IPS-20b (cell line): Measurements from ENCODE around the gene CFAP43.

Experiments used
- H3K27ac ChIP-seq: one replicate; pipeline ENCODE4 v1.5.1; 2013; ENCODE audit warnings: low read length
- H3K27me3 ChIP-seq: 2 replicates; pipeline ENCODE4 v1.6.1; 2013; ENCODE audit warnings: mild to moderate bottlenecking, low read length, inconsistent platforms; ENCODE audit not compliant: insufficient read depth
- H3K36me3 ChIP-seq: 2 replicates; pipeline ENCODE4 v1.6.1; 2013; ENCODE audit warnings: low read depth, mild to moderate bottlenecking, inconsistent platforms, low read length, moderate library complexity; ENCODE audit not compliant: insufficient read depth
- H3K4me1 ChIP-seq: 2 replicates; pipeline ENCODE4 v1.6.1; 2013; ENCODE audit warnings: mild to moderate bottlenecking, control low read depth, inconsistent platforms, low read length, moderate library complexity; ENCODE audit not compliant: insufficient read depth
- H3K4me3 ChIP-seq: 2 replicates; pipeline ENCODE4 v1.5.1; 2013; ENCODE audit warnings: mild to moderate bottlenecking, low read length, inconsistent platforms
- H3K9ac ChIP-seq: 2 replicates; pipeline ENCODE4 v1.6.1; 2013; ENCODE audit warnings: low read depth, mild to moderate bottlenecking, inconsistent platforms, low read length, moderate library complexity
- H3K9me3 ChIP-seq: 2 replicates; pipeline ENCODE4 v1.6.1; 2013; ENCODE audit warnings: mild to moderate bottlenecking, low read depth, low read length, inconsistent platforms; ENCODE audit not compliant: insufficient read depth

Gene CFAP43

GRCh38 chr10:104231784-104232612 lies at the start of gene CFAP43:
CFAP43 (minus strand) TSS chr10:104232364; CDS start chr10:104232246, 118 bp downstream.
- no peaks in the 10 kb centered on the region for H3K36me3 ChIP-seq
- peaks cover 22% of the 10 kb centered on the region for H3K9me3 ChIP-seq
- H3K27ac ChIP-seq: no peak within 1 kb of the TSS
- peaks cover 12% of the 10 kb centered on the region; the same call in 1 of the 2 replicates for H3K27me3 ChIP-seq
- H3K9ac ChIP-seq: peak within 1 kb of the TSS; percentile 81; the same call in 1 of the 2 replicates
- peak within 1 kb of the TSS; percentile 91 for H3K4me3 ChIP-seq
- no peaks in the 10 kb centered on the region for H3K4me1 ChIP-seq

GRCh38 chr10:104281694-104282093 lies 49.5 kb upstream of the CFAP43 start:
- no peak overlapping the region for H3K27ac ChIP-seq
- H3K4me1 ChIP-seq: no peaks in the 10 kb centered on the region
- no peaks in the 10 kb centered on the region for H3K36me3 ChIP-seq
- H3K9ac ChIP-seq: no peak overlapping the region
- H3K27me3 ChIP-seq: no peaks in the 10 kb centered on the region
- no peaks in the 10 kb centered on the region for H3K9me3 ChIP-seq
- H3K4me3 ChIP-seq: no peak overlapping the region

DNA sequence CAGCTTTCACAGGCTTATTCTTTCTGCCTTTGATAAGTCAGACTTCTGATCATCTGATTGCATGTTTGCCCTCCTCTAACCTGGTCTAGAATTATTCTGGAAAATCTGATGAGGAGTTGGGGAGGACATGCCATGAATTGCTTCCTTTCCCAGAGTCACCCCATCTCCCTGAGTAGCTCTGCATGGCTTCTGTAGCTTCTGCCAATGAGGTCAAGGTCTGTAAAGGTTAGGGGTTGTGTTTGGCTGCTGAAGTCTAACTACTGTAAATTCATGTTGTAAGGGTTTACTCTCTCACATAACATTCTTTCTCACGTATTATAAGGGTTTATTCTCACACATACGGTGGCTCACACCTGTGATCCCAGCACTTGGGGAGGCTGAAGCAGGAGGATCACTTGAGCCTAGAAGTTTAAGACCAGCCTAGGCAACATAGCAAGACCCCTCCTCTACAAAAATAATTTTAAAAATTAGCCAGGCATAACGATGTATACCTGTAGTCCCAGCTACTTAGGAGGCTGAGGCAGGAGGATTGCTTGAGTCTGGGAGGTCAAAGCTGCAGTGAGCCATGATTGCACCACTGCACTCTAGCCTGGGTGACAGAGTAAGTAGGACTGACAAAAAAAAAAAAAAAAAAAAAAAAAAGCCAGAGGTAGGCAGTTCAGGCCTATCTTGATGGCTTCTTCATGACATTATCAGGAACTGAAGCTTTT lies 47.5 kb upstream of the CFAP43 start:
- Histone ChIP-seq H3K27me3 (peaks cover 11% of the 10 kb centered on the region), H3K9ac (no peak overlapping the region), H3K27ac (no peak overlapping the region), H3K4me1 (no peaks in the 10 kb centered on the region), H3K4me3 (no peak overlapping the region), H3K36me3 (no peaks in the 10 kb centered on the region), H3K9me3 (no peaks in the 10 kb centered on the region)

DNA sequence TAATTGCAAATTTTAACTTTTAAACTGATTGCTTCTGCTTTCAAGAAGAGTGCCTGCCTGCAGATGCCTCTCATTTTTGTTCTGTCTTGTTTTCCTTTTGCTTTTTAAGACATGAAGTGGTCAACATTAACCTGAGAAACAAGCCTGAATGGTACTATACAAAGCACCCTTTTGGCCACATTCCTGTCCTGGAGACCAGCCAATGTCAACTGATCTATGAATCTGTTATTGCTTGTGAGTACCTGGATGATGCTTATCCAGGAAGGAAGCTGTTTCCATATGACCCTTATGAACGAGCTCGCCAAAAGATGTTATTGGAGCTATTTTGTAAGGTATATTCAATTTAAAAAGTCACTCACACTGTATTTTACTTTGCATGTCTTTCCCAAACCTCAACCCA lies 45.6 kb upstream of the CFAP43 start:
- Histone ChIP-seq H3K27ac (no peak overlapping the region), H3K4me3 (no peak overlapping the region), H3K4me1 (no peaks in the 10 kb centered on the region), H3K36me3 (no peaks in the 10 kb centered on the region), H3K27me3 (peaks cover 19% of the 10 kb centered on the region), H3K9ac (no peak overlapping the region), H3K9me3 (no peaks in the 10 kb centered on the region)

DNA sequence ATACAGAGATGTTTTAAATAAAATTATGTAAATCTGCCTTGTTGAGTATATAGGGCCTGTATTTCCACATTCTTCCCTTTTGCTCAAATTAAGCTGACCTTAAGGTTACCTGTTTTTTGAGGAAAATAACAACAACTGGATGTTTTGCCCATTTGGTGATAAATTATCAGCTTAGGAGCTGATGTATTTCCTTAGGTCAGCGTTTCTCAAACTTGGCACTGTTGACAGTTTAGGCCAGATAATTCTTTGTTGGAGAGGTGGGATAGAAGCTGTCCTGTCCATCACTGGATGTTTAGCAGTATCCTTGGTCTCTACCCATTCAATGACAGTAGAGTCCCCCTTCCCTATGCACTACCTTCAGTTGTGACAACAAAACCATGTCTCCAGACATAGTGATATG lies 44.0 kb upstream of the CFAP43 start:
- Histone ChIP-seq H3K9me3 (no peaks in the 10 kb centered on the region), H3K4me3 (no peak overlapping the region), H3K4me1 (no peaks in the 10 kb centered on the region), H3K27ac (no peak overlapping the region), H3K9ac (no peak overlapping the region), H3K27me3 (peaks cover 19% of the 10 kb centered on the region), H3K36me3 (no peaks in the 10 kb centered on the region)

DNA sequence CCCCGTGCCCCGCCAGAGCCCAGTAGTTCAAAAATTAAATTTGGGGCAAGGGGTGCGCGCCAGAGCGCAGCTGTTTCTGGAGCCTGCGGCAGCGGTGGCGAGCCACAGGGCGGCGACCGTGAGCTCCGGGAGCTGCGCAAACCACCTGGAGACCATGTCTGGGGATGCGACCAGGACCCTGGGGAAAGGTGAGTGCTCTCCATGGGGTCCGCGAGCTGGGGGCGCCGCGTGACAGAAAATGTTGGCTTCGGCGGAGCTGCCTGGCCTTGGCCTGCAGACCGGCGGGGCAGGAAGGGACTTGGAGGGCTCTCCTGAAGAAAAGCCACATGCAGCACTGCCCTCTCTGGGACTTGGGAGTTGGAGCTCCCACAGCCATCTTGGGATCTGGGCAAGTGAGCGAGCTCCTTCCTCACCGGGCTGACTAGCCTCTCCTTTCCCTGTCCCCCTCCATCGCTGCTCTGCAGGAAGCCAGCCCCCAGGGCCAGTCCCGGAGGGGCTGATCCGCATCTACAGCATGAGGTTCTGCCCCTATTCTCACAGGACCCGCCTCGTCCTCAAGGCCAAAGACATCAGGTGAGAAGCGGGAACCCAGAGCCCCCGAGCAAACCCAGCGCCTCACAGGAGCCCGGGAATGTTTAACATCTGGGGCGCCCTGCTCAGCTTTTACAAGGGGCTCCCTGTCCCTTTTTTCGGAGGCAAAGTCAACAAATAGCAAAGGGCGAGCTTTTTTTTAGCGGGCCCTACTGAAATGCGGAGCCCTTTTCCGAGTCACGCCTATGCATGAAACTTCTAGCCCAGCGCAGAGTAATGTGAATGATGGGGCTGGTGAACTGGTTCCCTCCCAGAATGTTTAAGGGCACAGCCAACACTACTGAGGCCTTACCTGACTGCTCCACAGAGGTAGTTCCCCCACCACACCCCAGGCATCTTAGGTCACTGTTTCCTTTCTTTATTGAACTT lies 42.9 kb upstream of the CFAP43 start:
- H3K27ac ChIP-seq: no peak overlapping the region
- H3K4me1 ChIP-seq: no peaks in the 10 kb centered on the region
- H3K27me3 ChIP-seq: peaks cover 19% of the 10 kb centered on the region
- peak overlapping the region; percentile 23; the same call in 1 of the 2 replicates for H3K9ac ChIP-seq
- no peaks in the 10 kb centered on the region for H3K9me3 ChIP-seq
- H3K36me3 ChIP-seq: no peaks in the 10 kb centered on the region
- H3K4me3 ChIP-seq: peak overlapping the region; percentile 60; the same call in 1 of the 2 replicates

DNA sequence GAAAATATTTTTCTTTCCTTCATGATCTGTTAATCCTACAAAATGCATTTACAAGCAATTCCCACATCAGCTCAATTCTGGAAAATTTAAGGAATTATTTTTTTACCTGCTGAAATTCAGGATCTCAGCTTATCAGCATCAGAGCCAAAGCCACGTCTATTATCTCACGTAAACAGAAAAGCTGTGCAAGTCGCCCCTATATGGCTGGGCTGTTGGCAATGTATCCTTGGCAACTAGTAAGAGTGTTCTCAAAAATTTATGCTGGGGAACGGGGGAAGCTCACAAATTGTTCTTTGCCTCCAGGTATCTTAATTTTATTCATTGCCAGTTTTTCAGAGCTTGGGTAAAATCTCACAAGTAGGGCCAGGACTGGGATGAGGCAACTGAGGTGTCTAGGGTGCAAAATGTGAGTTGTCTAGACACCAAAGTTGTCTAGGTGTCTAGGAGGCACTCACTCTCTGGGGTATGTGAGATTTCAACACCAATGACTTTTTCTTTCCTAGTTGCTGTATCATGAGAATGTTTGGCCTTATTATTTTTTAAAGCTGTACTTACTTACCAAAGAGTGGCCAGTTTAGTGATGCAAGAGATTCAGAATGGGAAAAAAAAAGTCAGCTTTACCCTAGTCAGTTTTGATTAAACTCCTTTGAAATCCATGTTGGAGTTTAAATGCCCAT lies 41.9 kb upstream of the CFAP43 start:
- Histone ChIP-seq H3K27ac (no peak overlapping the region), H3K4me3 (no peak overlapping the region; the same call in 1 of the 2 replicates), H3K36me3 (no peaks in the 10 kb centered on the region), H3K27me3 (peaks cover 19% of the 10 kb centered on the region), H3K4me1 (no peaks in the 10 kb centered on the region), H3K9ac (no peak overlapping the region), H3K9me3 (no peaks in the 10 kb centered on the region)

DNA sequence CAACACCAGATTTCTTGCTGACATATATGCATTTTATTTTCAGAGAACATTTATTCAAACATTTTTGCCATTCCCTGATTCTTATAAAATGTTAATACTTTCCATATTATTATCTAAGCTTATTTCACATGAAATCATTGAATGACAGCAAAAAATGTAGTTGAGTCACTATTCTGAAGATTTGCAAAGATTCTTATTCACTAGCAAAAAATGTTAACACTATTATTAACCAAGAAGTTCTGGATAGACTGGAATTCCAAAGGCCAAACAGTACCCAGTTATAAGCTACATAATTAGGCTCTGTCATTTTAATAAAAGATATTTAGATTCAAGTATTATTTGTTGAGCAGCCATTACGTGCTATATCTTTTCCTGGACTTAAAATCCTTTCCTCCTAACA lies 41.1 kb upstream of the CFAP43 start:
- Histone ChIP-seq H3K27ac (no peak overlapping the region), H3K4me1 (no peaks in the 10 kb centered on the region), H3K9ac (no peak overlapping the region), H3K4me3 (no peak overlapping the region), H3K27me3 (peaks cover 19% of the 10 kb centered on the region), H3K36me3 (peaks cover 3% of the 10 kb centered on the region), H3K9me3 (no peaks in the 10 kb centered on the region)

- Histone ChIP-seq H3K9me3 (no peaks in the 10 kb centered on the region), H3K9ac (peak within 1 kb of the TSS; percentile 93), H3K4me1 (no peaks in the 10 kb centered on the region), H3K27me3 (peaks cover 5% of the 10 kb centered on the region; the same call in 1 of the 2 replicates), H3K36me3 (peaks cover 39% of the 10 kb centered on the region), H3K27ac (peak within 1 kb of the TSS; percentile 32), H3K4me3 (peak within 1 kb of the TSS; percentile 86)
Measured at GRCh38 chr10:104268713-104269645, 36.8 kb upstream of the CFAP43 start, which contains the start of gene GSTO2. GSTO2 (plus strand) TSS chr10:104269184; CDS start chr10:104274916, 5,732 bp downstream.

GRCh38 chr10:104268405-104268712 lies 36.2 kb upstream of the CFAP43 start:
- Histone ChIP-seq H3K27me3 (no peaks in the 10 kb centered on the region; the same call in 1 of the 2 replicates), H3K4me3 (peak overlapping the region; percentile 86), H3K27ac (peak overlapping the region; percentile 32), H3K36me3 (peaks cover 45% of the 10 kb centered on the region), H3K9ac (peak overlapping the region; percentile 87), H3K4me1 (no peaks in the 10 kb centered on the region), H3K9me3 (no peaks in the 10 kb centered on the region)
